AG04449 (cell line): ENCODE results near the gene STRIP1.
A peak's percentile ranks its signal among the peaks of the same experiment; 100 is the strongest.

Source experiments
- CTCF ChIA-PET: fragments of 350-600 bp; formaldehyde crosslinking; extraction: SDS; loops from one replicate; lab custom pipeline; 2021; ENCODE audit warnings: antibody characterized with exemption; lab: Yijun Ruan, JAX
- POLR2A ChIA-PET: fragments of 400-600, 350-600 bp; formaldehyde crosslinking; extraction: SDS; loops from one replicate; lab custom pipeline; 2020; ENCODE audit warnings: antibody characterized with exemption, inconsistent platforms; lab: Yijun Ruan, JAX
- DNase-seq: peaks from one replicate; pipeline ENCODE4 v3.0.0-alpha.2; 2010; ENCODE audit warnings: low read depth, low spot score
- H3K4me3 ChIP-seq: 2 replicates; pipeline ENCODE4 v1.5.1; 2011; ENCODE audit warnings: low read depth, mild to moderate bottlenecking, control low read depth, low read length
- CTCF ChIP-seq: IDR thresholded peaks from one replicate; pipeline ENCODE4 v1.5.1; 2011; ENCODE audit warnings: mild to moderate bottlenecking, moderate library complexity, low read length, control low read depth, inconsistent platforms; ENCODE audit not compliant: insufficient read depth; ENCODE audit errors: missing control alignments

STRIP1 gene

GRCh38 chr1:110032327-110032726 is 2.1 kb upstream of the STRIP1 start:
- CTCF ChIA-PET: interaction anchor here (0.9 to 27.2 kb wide), 9 partner anchors 15 to 463 kb away, joined by 3 to 500 read pairs (median 6); no protein-coding TSS in a partner anchor
- POLR2A ChIA-PET: no interaction called here
- DNase-seq: no peak
- no peak for TF ChIP-seq CTCF
- H3K4me3 ChIP-seq: no peak overlapping the region

- CTCF ChIA-PET: interaction anchor here (5.4 to 27.2 kb wide), 2 partner anchors 20 to 462 kb away, joined by 43 to 500 read pairs; no protein-coding TSS in a partner anchor
- H3K4me3 ChIP-seq: no peak overlapping the region
- no peak for TF ChIP-seq CTCF
- no peak for DNase-seq
- POLR2A ChIA-PET: no interaction called here
Measured at GRCh38 chr1:110033421-110033820, 1.0 kb upstream of the STRIP1 start.

GRCh38 chr1:110034040-110034450 is 379 bp upstream of the STRIP1 start:
- TF ChIP-seq CTCF: no peak
- ChIA-PET POLR2A (interaction anchor here (0.6 to 2.0 kb wide), 8 partner anchors 14 to 212 kb away, joined by 3 to 15 read pairs (median 4); no protein-coding TSS in a partner anchor), CTCF (interaction anchor here (0.8 to 27.2 kb wide), 6 partner anchors 12 to 488 kb away, joined by 3 to 500 read pairs (median 6); no protein-coding TSS in a partner anchor)
- peak overlapping the region; percentile 50 for H3K4me3 ChIP-seq
- DNase-seq: no peak

GRCh38 chr1:110035236-110035752 is 870 bp downstream of the STRIP1 start:
- TF ChIP-seq CTCF: no peak
- ChIA-PET POLR2A (interaction anchor here (1.2 to 2.0 kb wide), 5 partner anchors 10 to 70 kb away, joined by 3 to 15 read pairs (median 4); no protein-coding TSS in a partner anchor), CTCF (interaction anchor here (0.6 to 27.2 kb wide), 11 partner anchors 13 to 489 kb away, joined by 3 to 500 read pairs (median 5); no protein-coding TSS in a partner anchor)
- H3K4me3 ChIP-seq: peak overlapping the region; percentile 84
- DNase-seq: no peak

GRCh38 chr1:110038271-110038670 is 3.8 kb downstream of the STRIP1 start:
- no peak for TF ChIP-seq CTCF
- no peak overlapping the region for H3K4me3 ChIP-seq
- CTCF ChIA-PET: interaction anchor here (1.4 to 27.2 kb wide), 3 partner anchors 9 to 67 kb away, joined by 9 to 500 read pairs (median 11); no protein-coding TSS in a partner anchor
- DNase-seq: no peak
- POLR2A ChIA-PET: no interaction called here

- CTCF ChIA-PET: interaction anchor here (1.0 to 27.2 kb wide), 3 partner anchors 10 to 65 kb away, joined by 4 to 500 read pairs (median 11); no protein-coding TSS in a partner anchor
- POLR2A ChIA-PET: no interaction called here
Measured at GRCh38 chr1:110039641-110040040, 5.2 kb downstream of the STRIP1 start.

More at GRCh38 chr1:110039641-110040040, 5.2 kb downstream of the STRIP1 start:
- TF ChIP-seq CTCF: no peak
- H3K4me3 ChIP-seq: no peak overlapping the region
- DNase-seq: no peak
